SJSA1 (cell line): ENCODE results near the gene ERC1. TPM values are rescaled to one million over a fixed set of nuclear protein-coding genes. Genes with fewer than 3 reads are reported as not detected.
A peak's percentile ranks its signal among the peaks of the same experiment; 100 is the strongest.

Source experiments
- DNase-seq, 2 experiments: peaks; one replicate each; pipeline ENCODE4 v3.0.0-alpha.2; 2015 to 2020; ENCODE audit warnings: low spot score in 2 of 2, low read depth in 1 of 2
- H3K27ac ChIP-seq: fragments of 250-450 bp; sonication (Bioruptor Pico); 2 replicates; pipeline ENCODE4 v1.5.1; 2020; ENCODE audit warnings: mild to moderate bottlenecking, moderate library complexity
- H3K27me3 ChIP-seq: fragments of 250-450 bp; sonication (Bioruptor Pico); replicated peaks from 2 replicates; pipeline ENCODE4 v1.5.1; 2020; ENCODE audit warnings: mild to moderate bottlenecking, moderate library complexity
- H3K36me3 ChIP-seq: fragments of 250-450 bp; sonication (Bioruptor Pico); 2 replicates; pipeline ENCODE4 v1.5.1; 2020; ENCODE audit warnings: mild to moderate bottlenecking
- H3K4me1 ChIP-seq: fragments of 250-450 bp; sonication (Bioruptor Pico); replicated peaks from 2 replicates; pipeline ENCODE4 v1.6.1; 2021; ENCODE audit warnings: mild to moderate bottlenecking
- H3K4me3 ChIP-seq: fragments of 250-450 bp; sonication (Bioruptor Pico); 2 replicates; pipeline ENCODE4 v1.5.1; 2020; ENCODE audit warnings: mild to moderate bottlenecking
- H3K9me3 ChIP-seq: fragments of 250-450 bp; sonication (Bioruptor Pico); replicated peaks from 2 replicates; pipeline ENCODE4 v1.5.1; 2020; ENCODE audit warnings: mild to moderate bottlenecking
- total RNA-seq: library from RNA; depleted of rRNA; stranded (reverse); fragments of >200 nt; shearing (Covaris generic); gene quantifications from 2 replicates; pipeline ENCODE4 v1.2.3, GENCODE V29; 2014

ERC1 gene
- total RNA-seq, 1 experiment from 2014 or later = 19.7 TPM

- Histone ChIP-seq H3K4me3 (peak overlapping the region; percentile 6), H3K27ac (peak overlapping the region; percentile 96), H3K4me1 (peaks cover 51% of the 10 kb centered on the region), H3K27me3 (no peaks in the 10 kb centered on the region), H3K36me3 (no peaks in the 10 kb centered on the region), H3K9me3 (no peaks in the 10 kb centered on the region)
- peak; percentile 84 to 95 for DNase-seq
Observed at GRCh38 chr12:1474574-1475153, 483.6 kb downstream of the ERC1 start.

- no peak overlapping the region for H3K27ac ChIP-seq
- DNase-seq = no peak
- no peak overlapping the region for H3K4me3 ChIP-seq
- no peaks in the 10 kb centered on the region for H3K27me3 ChIP-seq
- no peaks in the 10 kb centered on the region for H3K36me3 ChIP-seq
- peaks cover 26% of the 10 kb centered on the region for H3K4me1 ChIP-seq
- H3K9me3 ChIP-seq = no peaks in the 10 kb centered on the region
Observed at GRCh38 chr12:1479645-1480044, 488.6 kb downstream of the ERC1 start.

GRCh38 chr12:1481326-1481725 is 490.3 kb downstream of the ERC1 start:
- DNase-seq = no peak
- Histone ChIP-seq H3K9me3 (no peaks in the 10 kb centered on the region), H3K27ac (no peak overlapping the region), H3K4me3 (no peak overlapping the region), H3K27me3 (no peaks in the 10 kb centered on the region), H3K4me1 (peaks cover 10% of the 10 kb centered on the region), H3K36me3 (no peaks in the 10 kb centered on the region)

- Histone ChIP-seq H3K27ac (no peak overlapping the region), H3K4me1 (peaks cover 7% of the 10 kb centered on the region), H3K9me3 (no peaks in the 10 kb centered on the region), H3K4me3 (no peak overlapping the region), H3K36me3 (no peaks in the 10 kb centered on the region), H3K27me3 (no peaks in the 10 kb centered on the region)
- DNase-seq = no peak
Observed at GRCh38 chr12:1481906-1482305, 490.9 kb downstream of the ERC1 start.

GRCh38 chr12:1488908-1489381 is 497.9 kb downstream of the ERC1 start:
- peaks cover 12% of the 10 kb centered on the region for H3K36me3 ChIP-seq
- peak; percentile 91 to 96 for DNase-seq
- H3K27me3 ChIP-seq = no peaks in the 10 kb centered on the region
- H3K9me3 ChIP-seq = no peaks in the 10 kb centered on the region
- peak overlapping the region; percentile 69 for H3K27ac ChIP-seq
- no peak overlapping the region for H3K4me3 ChIP-seq
- peaks cover 30% of the 10 kb centered on the region for H3K4me1 ChIP-seq

- no peak overlapping the region for H3K4me3 ChIP-seq
- H3K27me3 ChIP-seq = no peaks in the 10 kb centered on the region
- H3K9me3 ChIP-seq = no peaks in the 10 kb centered on the region
- peaks cover 40% of the 10 kb centered on the region for H3K4me1 ChIP-seq
- no peak for DNase-seq
- H3K36me3 ChIP-seq = peaks cover 12% of the 10 kb centered on the region
- no peak overlapping the region for H3K27ac ChIP-seq
Observed at GRCh38 chr12:1491983-1492697, 501.1 kb downstream of the ERC1 start.

GRCh38 chr12:1493781-1494565 is 502.9 kb downstream of the ERC1 start:
- peaks cover 26% of the 10 kb centered on the region for H3K4me1 ChIP-seq
- H3K4me3 ChIP-seq = no peak overlapping the region
- no peak overlapping the region for H3K27ac ChIP-seq
- H3K9me3 ChIP-seq = no peaks in the 10 kb centered on the region
- no peak for DNase-seq
- H3K27me3 ChIP-seq = no peaks in the 10 kb centered on the region
- peaks cover 12% of the 10 kb centered on the region for H3K36me3 ChIP-seq

- Histone ChIP-seq H3K36me3 (peaks cover 12% of the 10 kb centered on the region), H3K9me3 (no peaks in the 10 kb centered on the region), H3K27me3 (no peaks in the 10 kb centered on the region), H3K4me1 (peaks cover 23% of the 10 kb centered on the region), H3K4me3 (no peak overlapping the region), H3K27ac (no peak overlapping the region)
- DNase-seq = no peak
Observed at GRCh38 chr12:1494856-1495255, 503.8 kb downstream of the ERC1 start.

- Histone ChIP-seq H3K9me3 (no peaks in the 10 kb centered on the region), H3K4me1 (peaks cover 25% of the 10 kb centered on the region), H3K27ac (no peak overlapping the region), H3K36me3 (peaks cover 1% of the 10 kb centered on the region), H3K4me3 (no peak overlapping the region), H3K27me3 (no peaks in the 10 kb centered on the region)
- DNase-seq = no peak
Observed at GRCh38 chr12:1496162-1496900, 505.3 kb downstream of the ERC1 start.

GRCh38 chr12:1497161-1497560 is 506.1 kb downstream of the ERC1 start:
- H3K4me1 ChIP-seq = peaks cover 25% of the 10 kb centered on the region
- H3K36me3 ChIP-seq = no peaks in the 10 kb centered on the region; the same call in none of the 2 replicates
- no peaks in the 10 kb centered on the region for H3K27me3 ChIP-seq
- H3K4me3 ChIP-seq = no peak overlapping the region
- DNase-seq = no peak
- no peaks in the 10 kb centered on the region for H3K9me3 ChIP-seq
- no peak overlapping the region for H3K27ac ChIP-seq

GRCh38 chr12:1498199-1498740 is 507.2 kb downstream of the ERC1 start:
- no peaks in the 10 kb centered on the region for H3K27me3 ChIP-seq
- H3K36me3 ChIP-seq = no peaks in the 10 kb centered on the region; the same call in 1 of the 2 replicates
- DNase-seq = no peak
- no peaks in the 10 kb centered on the region for H3K9me3 ChIP-seq
- peaks cover 25% of the 10 kb centered on the region for H3K4me1 ChIP-seq
- no peak overlapping the region for H3K27ac ChIP-seq
- H3K4me3 ChIP-seq = no peak overlapping the region

- no peak for DNase-seq
- Histone ChIP-seq H3K9me3 (no peaks in the 10 kb centered on the region), H3K36me3 (no peaks in the 10 kb centered on the region; the same call in 1 of the 2 replicates), H3K27me3 (no peaks in the 10 kb centered on the region), H3K4me1 (peaks cover 25% of the 10 kb centered on the region), H3K4me3 (no peak overlapping the region), H3K27ac (no peak overlapping the region)
Observed at GRCh38 chr12:1499351-1499750, 508.3 kb downstream of the ERC1 start.

- no peaks in the 10 kb centered on the region for H3K9me3 ChIP-seq
- H3K4me3 ChIP-seq = no peak overlapping the region
- H3K4me1 ChIP-seq = peaks cover 25% of the 10 kb centered on the region
- peak; percentile 50 to 70 for DNase-seq
- H3K36me3 ChIP-seq = no peaks in the 10 kb centered on the region
- peak overlapping the region; percentile 53 for H3K27ac ChIP-seq
- H3K27me3 ChIP-seq = no peaks in the 10 kb centered on the region
Observed at GRCh38 chr12:1500095-1500801, 509.2 kb downstream of the ERC1 start.
